HepG2 (cell line): ENCODE data around the gene HNRNPA0. TPM values are rescaled to one million over a fixed set of nuclear protein-coding genes. Genes with fewer than 3 reads are reported as not detected.
A peak's percentile ranks its signal among the peaks of the same experiment; 100 is the strongest.

Experiments
- BCL6 ChIP-seq: IDR thresholded peaks from 2 replicates; pipeline ENCODE4 v1.6.1; 2016; ENCODE audit warnings: missing genetic modification reagents, missing compliant biosample characterization
- CC2D1A ChIP-seq: sonication (generic); formaldehyde crosslinking; IDR thresholded peaks from 2 replicates; pipeline ENCODE4 v1.8.1; 2023; ENCODE audit warnings: mild to moderate bottlenecking, missing genetic modification reagents
- FOSL2 ChIP-seq: sonication (generic); formaldehyde crosslinking; IDR thresholded peaks from 2 replicates; pipeline ENCODE4 v1.4.0; 2020; ENCODE audit warnings: missing genetic modification reagents
- HNRNPUL1 ChIP-seq: fragments of 200-400 bp; formaldehyde crosslinking; IDR thresholded peaks from 2 replicates; pipeline ENCODE4 v1.6.1; 2017; ENCODE audit warnings: low read depth, mild to moderate bottlenecking, low read length, moderate library complexity
- IKZF4 ChIP-seq: sonication (generic); formaldehyde crosslinking; IDR thresholded peaks from 2 replicates; pipeline ENCODE4 v1.5.1; 2020; ENCODE audit warnings: borderline replicate concordance, mild to moderate bottlenecking, low read depth, missing genetic modification reagents; ENCODE audit errors: not compliant biosample characterization
- MED8 ChIP-seq: sonication (generic); formaldehyde crosslinking; IDR thresholded peaks from 2 replicates; pipeline ENCODE4 v1.8.1; 2023; ENCODE audit warnings: mild to moderate bottlenecking, missing genetic modification reagents; ENCODE audit not compliant: insufficient replicate concordance
- MLX ChIP-seq: IDR thresholded peaks from 2 replicates; pipeline ENCODE4 v1.6.1; 2016
- NFKB2 ChIP-seq: sonication (generic); formaldehyde crosslinking; IDR thresholded peaks from 2 replicates; pipeline ENCODE4 v1.4.0; 2020; ENCODE audit warnings: missing genetic modification reagents, borderline replicate concordance
- NFRKB ChIP-seq: fragments of 450-650 bp; IDR thresholded peaks from 2 replicates; pipeline ENCODE4 v1.6.1; 2017
- POGZ ChIP-seq: sonication (generic); formaldehyde crosslinking; IDR thresholded peaks from 2 replicates; pipeline ENCODE4 v1.4.0; 2020; ENCODE audit warnings: mild to moderate bottlenecking, missing genetic modification reagents
- SKIL ChIP-seq: sonication (generic); formaldehyde crosslinking; IDR thresholded peaks from 2 replicates; pipeline ENCODE4 v1.8.0; 2022; ENCODE audit warnings: missing genetic modification reagents, mild to moderate bottlenecking, moderate library complexity, borderline replicate concordance
- SOX6 ChIP-seq, 2 experiments: fragments of 450-650 bp in 1 of 2; sonication (generic) in 1 of 2; formaldehyde crosslinking in 1 of 2; IDR thresholded peaks; 2 replicates each; pipeline versions ENCODE4 v1.4.0 to v1.6.1; 2017 to 2020; ENCODE audit warnings: antibody characterized with exemption in 1 of 2, mild to moderate bottlenecking in 1 of 2, missing genetic modification reagents in 1 of 2
- TSC22D2 ChIP-seq: sonication (generic); formaldehyde crosslinking; IDR thresholded peaks from 2 replicates; pipeline ENCODE4 v1.5.1; 2020; ENCODE audit warnings: missing genetic modification reagents, mild to moderate bottlenecking, borderline replicate concordance
- ZFP36L2 ChIP-seq: sonication (generic); formaldehyde crosslinking; IDR thresholded peaks from 2 replicates; pipeline ENCODE4 v1.4.0; 2020; ENCODE audit warnings: missing genetic modification reagents
- ZMYM4 ChIP-seq: sonication (generic); formaldehyde crosslinking; IDR thresholded peaks from 2 replicates; pipeline ENCODE4 v1.8.1; 2023; ENCODE audit warnings: mild to moderate bottlenecking, missing genetic modification reagents
- ZNF101 ChIP-seq: sonication (generic); formaldehyde crosslinking; IDR thresholded peaks from 2 replicates; pipeline ENCODE4 v1.4.0; 2020; ENCODE audit warnings: mild to moderate bottlenecking, low read depth, missing genetic modification reagents, borderline replicate concordance
- ZNF383 ChIP-seq: sonication (generic); formaldehyde crosslinking; IDR thresholded peaks from 2 replicates; pipeline ENCODE4 v1.4.0; 2020; ENCODE audit warnings: missing genetic modification reagents, mild to moderate bottlenecking, borderline replicate concordance
- ZNF766 ChIP-seq: sonication (generic); formaldehyde crosslinking; IDR thresholded peaks from 2 replicates; pipeline ENCODE4 v1.5.0; 2020; ENCODE audit warnings: missing genetic modification reagents, borderline replicate concordance
- ZNF790 ChIP-seq: sonication (generic); formaldehyde crosslinking; IDR thresholded peaks from 2 replicates; pipeline ENCODE4 v1.8.0; 2022; ENCODE audit warnings: missing genetic modification reagents, mild to moderate bottlenecking, borderline replicate concordance
- polyA plus RNA-seq, 8 experiments: library from polyadenylated mRNA; depleted of rRNA in 3 of 8; stranded (reverse) in 7 of 8; unstranded in 1 of 8; fragments of >200 nt; fragmentation: Illumina TruSeq in 4 of 8; extraction: Trizol in 4 of 8; gene quantifications; 2 replicates each; pipeline versions ENCODE4 v1.2.1 to v1.2.3, GENCODE V29; 2011 to 2016; ENCODE audit warnings: low read depth in 4 of 8, missing spikeins in 1 of 8, mixed read lengths in 1 of 8; ENCODE audit not compliant: insufficient read depth in 1 of 8
- total RNA-seq, 5 experiments: library from RNA; depleted of rRNA; stranded (reverse); fragments of >200 nt; fragmentation: Illumina TruSeq; extraction: Trizol; gene quantifications; 2 replicates each; pipeline ENCODE4 v1.2.3, GENCODE V29; 2016; ENCODE audit warnings: low read depth in 1 of 5
- TF ChIP-seq, protein P1 (sequence below): sonication (generic); formaldehyde crosslinking; IDR thresholded peaks from 2 replicates; pipeline ENCODE4 v1.5.0; 2020; ENCODE audit warnings: mild to moderate bottlenecking, missing genetic modification reagents, borderline replicate concordance

Gene HNRNPA0
- total and polyA plus RNA-seq, 2 of the 13 experiments (the other 11 are each of a cell fraction or from before 2014, with no cell fraction given) = 9.0 to 12.9 TPM

- TF ChIP-seq ZMYM4 (CRISPR knock-in tag) (peak; percentile 82), IKZF4 (CRISPR knock-in tag) (peak; percentile 91), ZNF790 (CRISPR knock-in tag) (no peak; the same call in 1 of the 2 replicates), FOSL2 (CRISPR knock-in tag) (peak; percentile 34; the same call in 1 of the 2 replicates), MED8 (CRISPR knock-in tag) (peak; percentile 49), MLX (CRISPR knock-in tag) (peak; percentile 13; the same call in 1 of the 2 replicates), ZNF766 (CRISPR knock-in tag) (no peak), ZNF383 (CRISPR knock-in tag) (peak; percentile 82; the same call in 1 of the 2 replicates), BCL6 (CRISPR knock-in tag) (0 out of 2 replicates have a peak, but pooled peaks have one; percentile 19), SOX6 (IDR thresholded peaks at IDR 0.05) (no peak), SOX6 (CRISPR knock-in tag; IDR thresholded peaks at IDR 0.05) (peak; percentile 28), CC2D1A (CRISPR knock-in tag) (no peak), TSC22D2 (CRISPR knock-in tag) (0 out of 2 replicates have a peak, but pooled peaks have one; percentile 22), ZNF101 (peak; percentile 90; the same call in 1 of the 2 replicates), ZFP36L2 (CRISPR knock-in tag) (no peak), HNRNPUL1 (no peak; the same call in none of the 2 replicates), NFRKB (no peak), POGZ (CRISPR knock-in tag) (peak; percentile 71), SKIL (CRISPR knock-in tag) (no peak; the same call in 1 of the 2 replicates), NFKB2 (CRISPR knock-in tag) (0 out of 2 replicates have a peak, but pooled peaks have one; percentile 37)
- TF ChIP-seq, protein P1, sequence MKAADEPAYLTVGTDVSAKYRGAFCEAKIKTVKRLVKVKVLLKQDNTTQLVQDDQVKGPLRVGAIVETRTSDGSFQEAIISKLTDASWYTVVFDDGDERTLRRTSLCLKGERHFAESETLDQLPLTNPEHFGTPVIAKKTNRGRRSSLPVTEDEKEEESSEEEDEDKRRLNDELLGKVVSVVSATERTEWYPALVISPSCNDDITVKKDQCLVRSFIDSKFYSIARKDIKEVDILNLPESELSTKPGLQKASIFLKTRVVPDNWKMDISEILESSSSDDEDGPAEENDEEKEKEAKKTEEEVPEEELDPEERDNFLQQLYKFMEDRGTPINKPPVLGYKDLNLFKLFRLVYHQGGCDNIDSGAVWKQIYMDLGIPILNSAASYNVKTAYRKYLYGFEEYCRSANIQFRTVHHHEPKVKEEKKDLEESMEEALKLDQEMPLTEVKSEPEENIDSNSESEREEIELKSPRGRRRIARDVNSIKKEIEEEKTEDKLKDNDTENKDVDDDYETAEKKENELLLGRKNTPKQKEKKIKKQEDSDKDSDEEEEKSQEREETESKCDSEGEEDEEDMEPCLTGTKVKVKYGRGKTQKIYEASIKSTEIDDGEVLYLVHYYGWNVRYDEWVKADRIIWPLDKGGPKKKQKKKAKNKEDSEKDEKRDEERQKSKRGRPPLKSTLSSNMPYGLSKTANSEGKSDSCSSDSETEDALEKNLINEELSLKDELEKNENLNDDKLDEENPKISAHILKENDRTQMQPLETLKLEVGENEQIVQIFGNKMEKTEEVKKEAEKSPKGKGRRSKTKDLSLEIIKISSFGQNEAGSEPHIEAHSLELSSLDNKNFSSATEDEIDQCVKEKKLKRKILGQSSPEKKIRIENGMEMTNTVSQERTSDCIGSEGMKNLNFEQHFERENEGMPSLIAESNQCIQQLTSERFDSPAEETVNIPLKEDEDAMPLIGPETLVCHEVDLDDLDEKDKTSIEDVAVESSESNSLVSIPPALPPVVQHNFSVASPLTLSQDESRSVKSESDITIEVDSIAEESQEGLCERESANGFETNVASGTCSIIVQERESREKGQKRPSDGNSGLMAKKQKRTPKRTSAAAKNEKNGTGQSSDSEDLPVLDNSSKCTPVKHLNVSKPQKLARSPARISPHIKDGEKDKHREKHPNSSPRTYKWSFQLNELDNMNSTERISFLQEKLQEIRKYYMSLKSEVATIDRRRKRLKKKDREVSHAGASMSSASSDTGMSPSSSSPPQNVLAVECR = peak; percentile 85
Observed at GRCh38 chr5:137754188-137754960, at the start of gene HNRNPA0 (continued).
